ENCODE results near the gene TPGS1.
"Not testable (repeated sequence)": the region's sequence is repeated elsewhere in the genome, so short reads cannot be mapped to it uniquely, and the experiment has no call there.

The TPGS1 gene

GRCh38 chr19:478236-478903, 28.9 kb upstream of the TPGS1 start:
- no peak for DNase-seq

GRCh38 chr19:478976-479375, 28.3 kb upstream of the TPGS1 start:
- no peak for DNase-seq

GRCh38 chr19:480016-480855, 27.1 kb upstream of the TPGS1 start:
- no peak for DNase-seq

- DNase-seq = not testable (repeated sequence)
Observed at GRCh38 chr19:481100-481499, 26.2 kb upstream of the TPGS1 start.

GRCh38 chr19:482186-483041, 24.9 kb upstream of the TPGS1 start:
- DNase-seq = no peak

- DNase-seq = no peak
Observed at GRCh38 chr19:483332-484072, 23.8 kb upstream of the TPGS1 start.

- DNase-seq = no peak
Observed at GRCh38 chr19:484494-484893, 22.8 kb upstream of the TPGS1 start.

- DNase-seq = no peak
Observed at GRCh38 chr19:485077-485476, 22.2 kb upstream of the TPGS1 start.

- no peak for DNase-seq
Observed at GRCh38 chr19:485583-486236, 21.6 kb upstream of the TPGS1 start.

- peak; percentile 92 for DNase-seq
Observed at GRCh38 chr19:488505-489417, 18.5 kb upstream of the TPGS1 start.

GRCh38 chr19:489418-490196, 17.7 kb upstream of the TPGS1 start:
- DNase-seq = no peak

GRCh38 chr19:491146-491741, 16.1 kb upstream of the TPGS1 start:
- no peak for DNase-seq

GRCh38 chr19:492091-492531, 15.2 kb upstream of the TPGS1 start:
- no peak for DNase-seq

- no peak for DNase-seq
Observed at GRCh38 chr19:493391-494170, 13.7 kb upstream of the TPGS1 start.

- DNase-seq = no peak
Observed at GRCh38 chr19:494171-495080, 12.9 kb upstream of the TPGS1 start.

GRCh38 chr19:495081-495401, 12.3 kb upstream of the TPGS1 start:
- no peak for DNase-seq

- DNase-seq = no peak
Observed at GRCh38 chr19:495402-496111, 11.7 kb upstream of the TPGS1 start.

Measured in NCI-H226 (cell line).